K562 (cell line): ENCODE results near the gene RIN3. TPM values are rescaled to one million over a fixed set of nuclear protein-coding genes. Genes with fewer than 3 reads are reported as not detected.

Experiments
- ADNP ChIP-seq: fragments of 200-800 bp; sonication (Bioruptor generic); IDR thresholded peaks from 2 replicates; pipeline ENCODE4 v1.6.1; 2016; ENCODE audit warnings: missing genetic modification characterization, missing compliant biosample characterization
- BRF1 ChIP-seq: IDR thresholded peaks from 3 replicates; pipeline ENCODE4 v1.6.1; 2011; ENCODE audit warnings: borderline replicate concordance, mild to moderate bottlenecking; ENCODE audit not compliant: insufficient read length; ENCODE audit errors: extremely low read depth
- BRF2 ChIP-seq: IDR thresholded peaks from 3 replicates; pipeline ENCODE4 v1.6.1; 2011; ENCODE audit warnings: borderline replicate concordance, mild to moderate bottlenecking; ENCODE audit not compliant: insufficient read length, insufficient read depth
- MTF1 ChIP-seq: fragments of 250-450 bp; sonication (Bioruptor Pico); IDR thresholded peaks from 2 replicates; pipeline ENCODE4 v1.9.0; 2021; ENCODE audit warnings: moderate library complexity, mild to moderate bottlenecking, inconsistent platforms, borderline replicate concordance
- TEAD1 ChIP-seq, 2 experiments: fragments of 450-650 bp in 1 of 2; sonication (generic) in 1 of 2; formaldehyde crosslinking; IDR thresholded peaks; 2 replicates each; pipeline versions ENCODE4 v1.4.0 to v1.8.0; 2020 to 2022; ENCODE audit warnings: mild to moderate bottlenecking in 2 of 2, missing genetic modification reagents in 1 of 2
- ZFP91 ChIP-seq: sonication (generic); formaldehyde crosslinking; IDR thresholded peaks from 2 replicates; pipeline ENCODE4 v1.8.0; 2022; ENCODE audit warnings: mild to moderate bottlenecking, missing genetic modification reagents
- polyA plus RNA-seq, 8 experiments: library from polyadenylated mRNA; depleted of rRNA in 4 of 8; stranded (reverse) in 5 of 8; unstranded in 3 of 8; fragments of >200 nt; fragmentation: Nextera tagmentation in 2 of 8; fragmentation: Illumina TruSeq in 1 of 8; extraction: Ambion mirVana in 2 of 8; extraction: Trizol in 1 of 8; gene quantifications; 2 replicates each; pipeline versions ENCODE4 v1.2.1 to v1.2.3, GENCODE V29; 2011 to 2014; ENCODE audit warnings: inconsistent platforms in 1 of 8, missing spikeins in 1 of 8
- total RNA-seq, 7 experiments: library from RNA; depleted of rRNA in 6 of 7; stranded (reverse); fragments of >200 nt in 6 of 7; fragmentation: Illumina TruSeq in 2 of 7; extraction: Trizol in 2 of 7; gene quantifications; 2 replicates each; pipeline versions ENCODE4 v1.2.1 to v1.2.3, GENCODE V29; 2011 to 2021; ENCODE audit warnings: low replicate concordance in 1 of 7
- TF ChIP-seq, protein P1 (sequence below): fragments of 200-800 bp; sonication (Bioruptor generic); IDR thresholded peaks from 2 replicates; pipeline ENCODE4 v1.6.1; 2016; ENCODE audit warnings: missing genetic modification characterization, missing compliant biosample characterization

Gene RIN3
- total and polyA plus RNA-seq, 9 of the 15 experiments (the other 6 are each of a cell fraction or from before 2014, with no cell fraction given): 0.01 to 0.49 (median 0.08) TPM; not detected in 5

DNA sequence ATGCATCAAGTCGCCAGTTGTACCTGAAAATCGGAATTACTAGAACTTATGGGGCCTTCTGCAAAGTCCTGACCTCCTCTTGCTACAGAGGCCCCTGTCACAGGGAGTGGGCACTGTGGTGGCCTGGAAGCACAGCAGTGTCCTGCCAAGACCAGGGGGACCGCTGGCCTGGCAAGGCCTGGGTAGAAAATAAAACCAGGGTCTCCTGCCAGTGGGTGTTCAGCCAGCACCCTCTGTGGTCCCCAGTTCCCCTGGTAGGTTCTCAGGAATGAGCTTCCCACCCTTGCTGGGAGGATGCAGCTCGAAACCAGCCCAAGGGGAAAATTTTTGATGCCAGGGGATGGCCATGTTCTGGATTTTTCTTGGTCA, 43.9 kb downstream of the RIN3 start (continued):
- no peak for TF ChIP-seq ZFP91
- no peak for TF ChIP-seq BRF1
- no peak for TF ChIP-seq BRF2
- TF ChIP-seq TEAD1 (CRISPR knock-in tag; IDR thresholded peaks at IDR 0.05): no peak
- TF ChIP-seq MTF1 (CRISPR knock-in tag): no peak
- no peak for TF ChIP-seq ADNP (tag)
- TF ChIP-seq, protein P1, sequence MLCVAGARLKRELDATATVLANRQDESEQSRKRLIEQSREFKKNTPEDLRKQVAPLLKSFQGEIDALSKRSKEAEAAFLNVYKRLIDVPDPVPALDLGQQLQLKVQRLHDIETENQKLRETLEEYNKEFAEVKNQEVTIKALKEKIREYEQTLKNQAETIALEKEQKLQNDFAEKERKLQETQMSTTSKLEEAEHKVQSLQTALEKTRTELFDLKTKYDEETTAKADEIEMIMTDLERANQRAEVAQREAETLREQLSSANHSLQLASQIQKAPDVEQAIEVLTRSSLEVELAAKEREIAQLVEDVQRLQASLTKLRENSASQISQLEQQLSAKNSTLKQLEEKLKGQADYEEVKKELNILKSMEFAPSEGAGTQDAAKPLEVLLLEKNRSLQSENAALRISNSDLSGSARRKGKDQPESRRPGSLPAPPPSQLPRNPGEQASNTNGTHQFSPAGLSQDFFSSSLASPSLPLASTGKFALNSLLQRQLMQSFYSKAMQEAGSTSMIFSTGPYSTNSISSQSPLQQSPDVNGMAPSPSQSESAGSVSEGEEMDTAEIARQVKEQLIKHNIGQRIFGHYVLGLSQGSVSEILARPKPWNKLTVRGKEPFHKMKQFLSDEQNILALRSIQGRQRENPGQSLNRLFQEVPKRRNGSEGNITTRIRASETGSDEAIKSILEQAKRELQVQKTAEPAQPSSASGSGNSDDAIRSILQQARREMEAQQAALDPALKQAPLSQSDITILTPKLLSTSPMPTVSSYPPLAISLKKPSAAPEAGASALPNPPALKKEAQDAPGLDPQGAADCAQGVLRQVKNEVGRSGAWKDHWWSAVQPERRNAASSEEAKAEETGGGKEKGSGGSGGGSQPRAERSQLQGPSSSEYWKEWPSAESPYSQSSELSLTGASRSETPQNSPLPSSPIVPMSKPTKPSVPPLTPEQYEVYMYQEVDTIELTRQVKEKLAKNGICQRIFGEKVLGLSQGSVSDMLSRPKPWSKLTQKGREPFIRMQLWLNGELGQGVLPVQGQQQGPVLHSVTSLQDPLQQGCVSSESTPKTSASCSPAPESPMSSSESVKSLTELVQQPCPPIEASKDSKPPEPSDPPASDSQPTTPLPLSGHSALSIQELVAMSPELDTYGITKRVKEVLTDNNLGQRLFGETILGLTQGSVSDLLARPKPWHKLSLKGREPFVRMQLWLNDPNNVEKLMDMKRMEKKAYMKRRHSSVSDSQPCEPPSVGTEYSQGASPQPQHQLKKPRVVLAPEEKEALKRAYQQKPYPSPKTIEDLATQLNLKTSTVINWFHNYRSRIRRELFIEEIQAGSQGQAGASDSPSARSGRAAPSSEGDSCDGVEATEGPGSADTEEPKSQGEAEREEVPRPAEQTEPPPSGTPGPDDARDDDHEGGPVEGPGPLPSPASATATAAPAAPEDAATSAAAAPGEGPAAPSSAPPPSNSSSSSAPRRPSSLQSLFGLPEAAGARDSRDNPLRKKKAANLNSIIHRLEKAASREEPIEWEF (CRISPR knock-in tag): no peak
